Retinal pigment epithelial cell (primary cell): ENCODE data around the gene MRM3.
"Not testable (repeated sequence)": the region's sequence is repeated elsewhere in the genome, so short reads cannot be mapped to it uniquely, and the experiment has no call there.

Experiments
- DNase-seq: peaks from one replicate; pipeline ENCODE4 v3.0.0-alpha.2; 2010; ENCODE audit warnings: low read depth
- H3K4me3 ChIP-seq: 2 replicates; pipeline ENCODE4 v1.5.1; 2011; ENCODE audit warnings: mild to moderate bottlenecking, low read length, control low read depth, moderate library complexity
- CTCF ChIP-seq: conservative IDR thresholded peaks from 2 replicates; pipeline ENCODE4 v1.5.1; 2011; ENCODE audit warnings: low read depth, low read length, control low read depth, inconsistent platforms

MRM3 gene

GRCh38 chr17:830950-831349 lies 48.8 kb downstream of the MRM3 start:
- no peak for DNase-seq
- no peak overlapping the region for H3K4me3 ChIP-seq
- TF ChIP-seq CTCF, result no peak

- no peak for TF ChIP-seq CTCF
- no peak overlapping the region for H3K4me3 ChIP-seq
- no peak for DNase-seq
Measured at GRCh38 chr17:834136-834535, 52.0 kb downstream of the MRM3 start.

GRCh38 chr17:835263-835662 lies 53.1 kb downstream of the MRM3 start:
- TF ChIP-seq CTCF, result no peak
- H3K4me3 ChIP-seq, result no peak overlapping the region
- DNase-seq, result peak; percentile 89

GRCh38 chr17:835721-836120 lies 53.6 kb downstream of the MRM3 start:
- not testable (repeated sequence) for H3K4me3 ChIP-seq, DNase-seq

- no peak overlapping the region for H3K4me3 ChIP-seq
- no peak for TF ChIP-seq CTCF
- no peak for DNase-seq
Measured at GRCh38 chr17:836151-836550, 54.0 kb downstream of the MRM3 start.

- DNase-seq, result no peak
- no peak overlapping the region for H3K4me3 ChIP-seq
- TF ChIP-seq CTCF, result no peak
Measured at GRCh38 chr17:838486-838885, 56.3 kb downstream of the MRM3 start.

- no peak for DNase-seq
- H3K4me3 ChIP-seq, result no peak overlapping the region
- TF ChIP-seq CTCF, result no peak
Measured at GRCh38 chr17:841313-841712, 59.2 kb downstream of the MRM3 start.
